MM.1S (cell line): Measurements from ENCODE around the gene C1QL4.
A peak's percentile ranks its signal among the peaks of the same experiment; 100 is the strongest.

Source experiments
- DNase-seq: peaks from one replicate; pipeline ENCODE4 v3.0.0-alpha.2; 2015
- H2AFZ ChIP-seq: fragments of 300-600 bp; sonication (generic); 2 replicates; pipeline ENCODE4 v1.6.0; 2016; ENCODE audit warnings: antibody characterized with exemption, low read length
- H3F3A ChIP-seq: fragments of 300-600 bp; sonication (generic); 2 replicates; pipeline ENCODE4 v1.6.1; 2016; ENCODE audit warnings: mild to moderate bottlenecking, antibody characterized with exemption, low read length, moderate library complexity, mixed read lengths; ENCODE audit not compliant: insufficient read depth
- H3K27ac ChIP-seq: fragments of 300-600 bp; sonication (generic); 2 replicates; pipeline ENCODE4 v1.5.1; 2016; ENCODE audit warnings: mild to moderate bottlenecking, low read length
- H3K27me3 ChIP-seq: fragments of 300-600 bp; sonication (generic); replicated peaks from 2 replicates; pipeline ENCODE4 v1.6.0; 2016; ENCODE audit warnings: low read length; ENCODE audit not compliant: insufficient read depth
- H3K36me3 ChIP-seq: fragments of 300-600 bp; sonication (generic); replicated peaks from 2 replicates; pipeline ENCODE4 v1.6.1; 2016; ENCODE audit warnings: mild to moderate bottlenecking, low read length, mixed read lengths; ENCODE audit not compliant: insufficient read depth
- H3K4me1 ChIP-seq: fragments of 300-600 bp; sonication (generic); 2 replicates; pipeline ENCODE4 v1.6.1; 2016; ENCODE audit warnings: low read length, mixed read lengths
- H3K4me2 ChIP-seq: fragments of 300-600 bp; sonication (generic); 2 replicates; pipeline ENCODE4 v1.6.0; 2016; ENCODE audit warnings: low read depth, low read length
- H3K4me3 ChIP-seq: fragments of 300-600 bp; sonication (generic); 2 replicates; pipeline ENCODE4 v1.5.1; 2016; ENCODE audit warnings: low read length, mixed read lengths
- H3K79me2 ChIP-seq: fragments of 300-600 bp; sonication (generic); 2 replicates; pipeline ENCODE4 v1.6.1; 2016; ENCODE audit warnings: mixed run types, low read length, mixed read lengths
- H3K9ac ChIP-seq: fragments of 300-600 bp; sonication (generic); 2 replicates; pipeline ENCODE4 v1.6.1; 2016; ENCODE audit warnings: low read length, mixed read lengths
- H3K9me2 ChIP-seq: fragments of 300-600 bp; sonication (generic); replicated peaks from 2 replicates; pipeline ENCODE4 v1.6.1; 2016; ENCODE audit warnings: mild to moderate bottlenecking, low read length, mixed read lengths; ENCODE audit not compliant: insufficient read depth
- H3K9me3 ChIP-seq: fragments of 300-600 bp; sonication (generic); replicated peaks from 2 replicates; pipeline ENCODE4 v1.6.1; 2016; ENCODE audit warnings: mild to moderate bottlenecking, low read length, mixed read lengths; ENCODE audit not compliant: insufficient read depth
- H4K20me1 ChIP-seq: fragments of 300-600 bp; sonication (generic); 2 replicates; pipeline ENCODE4 v1.6.1; 2016; ENCODE audit warnings: mild to moderate bottlenecking, low read length, moderate library complexity, mixed read lengths; ENCODE audit not compliant: insufficient read depth
- EZH2 ChIP-seq: fragments of 300-600 bp; sonication (generic); optimal IDR thresholded peaks from 2 replicates; pipeline ENCODE3; 2017; ENCODE audit warnings: low read depth, mild to moderate bottlenecking, antibody characterized with exemption, low read length, mixed read lengths
- EZH2phosphoT487 ChIP-seq: fragments of 300-600 bp; sonication (generic); IDR thresholded peaks from 2 replicates; pipeline ENCODE4 v1.6.1; 2018; ENCODE audit warnings: antibody characterized with exemption, low read length
- TF ChIP-seq, protein P1 (sequence below): fragments of 300-600 bp; sonication (generic); IDR thresholded peaks from 2 replicates; pipeline ENCODE4 v1.5.1; 2016; ENCODE audit warnings: antibody characterized with exemption, low read length, mixed read lengths

The C1QL4 gene

DNA sequence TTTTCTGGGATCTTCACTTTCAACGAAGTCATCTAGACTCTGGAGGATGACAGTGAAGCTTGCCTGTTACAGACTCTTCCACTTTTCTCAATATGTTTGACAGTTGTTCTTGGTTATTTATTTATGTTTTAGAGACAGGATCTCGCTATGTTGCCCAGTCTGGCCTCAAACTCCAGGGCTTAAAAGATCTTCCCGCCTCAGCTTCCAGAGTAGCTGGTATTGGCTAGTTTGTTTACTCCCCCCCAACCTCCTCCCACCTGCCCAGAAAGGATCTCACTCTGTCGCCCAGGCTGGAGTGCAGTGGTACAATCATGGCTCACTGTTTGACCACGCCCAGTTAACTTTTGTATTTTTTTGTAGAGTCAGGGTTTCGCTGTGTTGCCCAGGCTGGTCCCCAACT, 33.6 kb upstream of the C1QL4 start:
- TF ChIP-seq, protein P1, sequence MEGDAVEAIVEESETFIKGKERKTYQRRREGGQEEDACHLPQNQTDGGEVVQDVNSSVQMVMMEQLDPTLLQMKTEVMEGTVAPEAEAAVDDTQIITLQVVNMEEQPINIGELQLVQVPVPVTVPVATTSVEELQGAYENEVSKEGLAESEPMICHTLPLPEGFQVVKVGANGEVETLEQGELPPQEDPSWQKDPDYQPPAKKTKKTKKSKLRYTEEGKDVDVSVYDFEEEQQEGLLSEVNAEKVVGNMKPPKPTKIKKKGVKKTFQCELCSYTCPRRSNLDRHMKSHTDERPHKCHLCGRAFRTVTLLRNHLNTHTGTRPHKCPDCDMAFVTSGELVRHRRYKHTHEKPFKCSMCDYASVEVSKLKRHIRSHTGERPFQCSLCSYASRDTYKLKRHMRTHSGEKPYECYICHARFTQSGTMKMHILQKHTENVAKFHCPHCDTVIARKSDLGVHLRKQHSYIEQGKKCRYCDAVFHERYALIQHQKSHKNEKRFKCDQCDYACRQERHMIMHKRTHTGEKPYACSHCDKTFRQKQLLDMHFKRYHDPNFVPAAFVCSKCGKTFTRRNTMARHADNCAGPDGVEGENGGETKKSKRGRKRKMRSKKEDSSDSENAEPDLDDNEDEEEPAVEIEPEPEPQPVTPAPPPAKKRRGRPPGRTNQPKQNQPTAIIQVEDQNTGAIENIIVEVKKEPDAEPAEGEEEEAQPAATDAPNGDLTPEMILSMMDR: no peak
- TF ChIP-seq EZH2 (no peak), EZH2phosphoT487 (no peak)
- Histone ChIP-seq H3K27me3 (no peaks in the 10 kb centered on the region), H3K4me2 (peak overlapping the region; percentile 98), H3K9ac (peak overlapping the region; percentile 21; the same call in 1 of the 2 replicates), H3K4me3 (peak overlapping the region; percentile 40), H3K9me3 (no peaks in the 10 kb centered on the region), H3K36me3 (peaks cover 3% of the 10 kb centered on the region; the same call in 1 of the 2 replicates), H3K27ac (peak overlapping the region; percentile 96; the same call in 1 of the 2 replicates), H3F3A (peaks cover 41% of the 10 kb centered on the region), H3K79me2 (peaks cover 86% of the 10 kb centered on the region), H3K9me2 (no peaks in the 10 kb centered on the region), H3K4me1 (peaks cover 23% of the 10 kb centered on the region), H2AFZ (no peak overlapping the region), H4K20me1 (peaks cover 22% of the 10 kb centered on the region)
- no peak for DNase-seq

DNA sequence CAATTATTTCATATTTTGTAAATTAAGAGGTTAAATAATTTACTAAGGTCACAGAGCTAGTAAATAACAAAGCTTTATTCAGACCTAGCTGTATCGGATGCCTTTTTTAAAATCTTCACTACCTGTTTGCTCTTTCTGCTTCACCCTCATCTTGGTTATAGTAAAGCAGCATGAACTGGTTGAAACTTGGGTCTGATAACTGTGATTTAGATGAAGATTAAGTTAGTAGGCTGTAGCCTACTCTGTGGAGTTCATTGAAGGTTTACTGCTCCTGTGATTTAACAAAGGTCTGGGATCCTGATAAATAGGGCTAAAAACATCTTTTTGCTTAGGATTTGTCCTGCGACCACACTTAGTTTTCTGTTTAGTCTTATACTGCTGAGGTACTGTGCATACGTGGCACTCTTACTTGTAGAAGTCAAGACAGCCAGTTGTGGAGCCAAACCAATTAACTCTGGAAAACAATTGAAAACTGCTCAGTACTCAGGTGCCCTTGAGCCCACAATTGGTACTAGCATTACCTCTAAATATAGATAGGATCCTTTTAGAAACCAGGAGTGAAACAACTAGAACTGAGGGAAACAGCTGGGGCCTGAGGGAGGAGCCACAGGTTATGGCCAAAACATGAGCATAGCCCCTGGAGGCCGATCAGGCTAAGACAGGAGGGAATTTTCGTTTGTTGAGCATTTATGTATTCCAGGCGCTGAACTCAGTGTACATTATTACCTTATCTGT, 32.6 kb upstream of the C1QL4 start:
- Histone ChIP-seq H4K20me1 (peaks cover 15% of the 10 kb centered on the region), H3K27me3 (no peaks in the 10 kb centered on the region), H3K9me2 (no peaks in the 10 kb centered on the region), H3K4me2 (peak overlapping the region; percentile 98), H3K4me1 (peaks cover 23% of the 10 kb centered on the region), H3F3A (peaks cover 41% of the 10 kb centered on the region), H3K27ac (peak overlapping the region; percentile 96), H3K4me3 (peak overlapping the region; percentile 86), H2AFZ (no peak overlapping the region), H3K79me2 (peaks cover 76% of the 10 kb centered on the region), H3K9me3 (no peaks in the 10 kb centered on the region), H3K36me3 (peaks cover 3% of the 10 kb centered on the region; the same call in 1 of the 2 replicates), H3K9ac (peak overlapping the region; percentile 97)
- TF ChIP-seq, protein P1: peak; percentile 59
- TF ChIP-seq EZH2: no peak
- no peak for TF ChIP-seq EZH2phosphoT487
- DNase-seq: peak; percentile 95

DNA sequence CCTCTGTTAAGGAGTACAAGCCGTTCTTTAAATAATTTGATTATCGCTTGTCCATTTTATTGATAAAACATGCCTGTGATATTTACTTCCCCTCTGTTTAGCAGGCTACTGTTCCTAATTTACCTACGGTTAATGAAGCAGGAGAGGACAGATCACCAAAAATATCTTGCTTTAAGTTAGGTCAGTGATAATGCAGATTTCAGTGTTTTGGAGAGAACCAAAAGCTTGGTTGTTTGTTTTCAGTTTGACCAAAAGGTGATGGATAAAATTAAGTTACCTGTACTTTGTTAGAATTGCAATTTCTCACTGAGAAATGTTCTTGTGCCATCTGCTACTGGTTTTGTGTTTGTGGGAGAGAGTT, 31.2 kb upstream of the C1QL4 start:
- TF ChIP-seq, protein P1: no peak
- TF ChIP-seq EZH2phosphoT487 (no peak), EZH2 (no peak)
- Histone ChIP-seq H2AFZ (no peak overlapping the region), H3K36me3 (peaks cover 3% of the 10 kb centered on the region; the same call in 1 of the 2 replicates), H3K4me3 (peak overlapping the region; percentile 86), H3K4me2 (peak overlapping the region; percentile 98), H3K79me2 (peaks cover 63% of the 10 kb centered on the region), H3F3A (peaks cover 41% of the 10 kb centered on the region), H3K4me1 (peaks cover 23% of the 10 kb centered on the region), H3K9me2 (no peaks in the 10 kb centered on the region), H3K9ac (peak overlapping the region; percentile 97), H3K27ac (peak overlapping the region; percentile 96), H3K9me3 (no peaks in the 10 kb centered on the region), H3K27me3 (no peaks in the 10 kb centered on the region), H4K20me1 (peaks cover 2% of the 10 kb centered on the region; the same call in 1 of the 2 replicates)
- peak; percentile 12 for DNase-seq
